GM19238 (cell line): ENCODE measurements around the gene HJURP.
"Not testable (repeated sequence)": the region's sequence is repeated elsewhere in the genome, so short reads cannot be mapped to it uniquely, and the experiment has no call there.

Source experiments
- DNase-seq: peaks from one replicate; pipeline ENCODE4 v3.0.0; 2011; ENCODE audit warnings: low spot score; ENCODE audit not compliant: insufficient read length

The HJURP gene

GRCh38 chr2:233854241-233854981 is at the start of gene HJURP:
Gene HJURP, minus strand, starts transcription at chr2:233854535. Its CDS starts 35 bp downstream, at chr2:233854500.
- DNase-seq = peak; percentile 98

GRCh38 chr2:233901884-233902283 is 47.5 kb upstream of the HJURP start:
- DNase-seq = no peak

- DNase-seq = no peak
Measured at GRCh38 chr2:233901367-233901766, 47.0 kb upstream of the HJURP start.

GRCh38 chr2:233896253-233896652 is 41.9 kb upstream of the HJURP start:
- DNase-seq = not testable (repeated sequence)

GRCh38 chr2:233892793-233893192 is 38.5 kb upstream of the HJURP start:
- no peak for DNase-seq

GRCh38 chr2:233882353-233882752 is 28.0 kb upstream of the HJURP start:
- DNase-seq = no peak

GRCh38 chr2:233872125-233872524 is 17.8 kb upstream of the HJURP start:
- DNase-seq = not testable (repeated sequence)

GRCh38 chr2:233871432-233871831 is 17.1 kb upstream of the HJURP start:
- DNase-seq = no peak

GRCh38 chr2:233867993-233868532 is 13.7 kb upstream of the HJURP start, which contains the start of gene MSL3B:
Gene MSL3B, minus strand, starts transcription at chr2:233868386.
- peak; percentile 68 for DNase-seq

GRCh38 chr2:233866479-233866878 is 12.1 kb upstream of the HJURP start:
- DNase-seq = no peak

GRCh38 chr2:233865838-233866237 is 11.5 kb upstream of the HJURP start:
- no peak for DNase-seq

- DNase-seq = no peak
Measured at GRCh38 chr2:233862261-233862768, 8.0 kb upstream of the HJURP start.

GRCh38 chr2:233858331-233858730 is 4.0 kb upstream of the HJURP start:
- DNase-seq = no peak

- no peak for DNase-seq
Measured at GRCh38 chr2:233857511-233858141, 3.3 kb upstream of the HJURP start.

- DNase-seq = no peak
Measured at GRCh38 chr2:233856184-233856583, 1.8 kb upstream of the HJURP start.

GRCh38 chr2:233855345-233855744 is 1.0 kb upstream of the HJURP start:
- DNase-seq = no peak

- DNase-seq = no peak
Measured at GRCh38 chr2:233853883-233854240, 473 bp downstream of the HJURP start.

- DNase-seq = no peak
Measured at GRCh38 chr2:233853353-233853752, 982 bp downstream of the HJURP start.

GRCh38 chr2:233852056-233852455 is 2.3 kb downstream of the HJURP start:
- DNase-seq = no peak

- DNase-seq = no peak
Measured at GRCh38 chr2:233851169-233851568, 3.2 kb downstream of the HJURP start.

GRCh38 chr2:233850745-233851144 is 3.6 kb downstream of the HJURP start:
- no peak for DNase-seq

- DNase-seq = no peak
Measured at GRCh38 chr2:233849607-233850271, 4.6 kb downstream of the HJURP start.
